Tibial nerve (tissue), 4 donors: ENCODE data around the gene IL20RB. TPM values are rescaled to one million over a fixed set of nuclear protein-coding genes. Genes with fewer than 3 reads are reported as not detected.

ENCODE experiments used
- DNase-seq, 2 donors: peaks; one replicate each; pipeline ENCODE4 v3.0.0-alpha.2; 2019; ENCODE audit warnings: low spot score in 2 of 2
- H3K27ac ChIP-seq, 4 donors: fragments of 200-600 bp; sonication (generic) in 3 of 4; one replicate each; pipeline ENCODE4 v1.5.1; 2017 to 2019; ENCODE audit warnings: mild to moderate bottlenecking in 1 of 4
- H3K27me3 ChIP-seq, 2 donors: fragments of 200-600 bp; sonication (generic) in 1 of 2; one replicate each; pipeline versions ENCODE4 v1.5.1 to v1.6.0; 2017 to 2019
- H3K36me3 ChIP-seq, 3 donors: fragments of 200-600 bp; sonication (generic); one replicate each; pipeline ENCODE4 v1.5.1; 2018 to 2019
- H3K4me1 ChIP-seq, 4 donors: fragments of 200-600 bp; sonication (generic) in 3 of 4; one replicate each; pipeline ENCODE4 v1.5.1; 2017 to 2019
- H3K4me3 ChIP-seq, 4 donors: fragments of 200-600 bp; sonication (generic) in 3 of 4; one replicate each; pipeline ENCODE4 v1.5.1; 2017 to 2019; ENCODE audit warnings: mild to moderate bottlenecking in 1 of 4, moderate library complexity in 1 of 4
- H3K9me3 ChIP-seq, 4 donors: fragments of 200-600 bp; sonication (generic) in 3 of 4; one replicate each; pipeline ENCODE4 v1.5.1; 2017 to 2019
- CTCF ChIP-seq, 5 experiments: fragments of 200-600 bp in 3 of 5; fragments of 450-650 bp in 2 of 5; sonication (generic) in 3 of 5; IDR thresholded peaks; one replicate each; pipeline ENCODE4 v1.5.1; 2016 to 2019; ENCODE audit warnings: antibody characterized with exemption in 5 of 5, mild to moderate bottlenecking in 3 of 5, moderate library complexity in 2 of 5
- EP300 ChIP-seq, 2 donors: sonication (generic); formaldehyde crosslinking; IDR thresholded peaks; one replicate each; pipeline ENCODE4 v1.6.1; 2017; ENCODE audit warnings: antibody characterized with exemption in 2 of 2, mild to moderate bottlenecking in 1 of 2
- POLR2A ChIP-seq, 2 donors: fragments of 450-650 bp; IDR thresholded peaks; one replicate each; pipeline ENCODE4 v1.6.1; 2017; ENCODE audit warnings: antibody characterized with exemption in 2 of 2, mild to moderate bottlenecking in 2 of 2, moderate library complexity in 2 of 2
- WGBS, 2 donors: methylation state at CpG; one replicate each; pipeline ENCODE4 v1.1.5; 2018; 5-methylcytosine and 5-hydroxymethylcytosine counted together
- total RNA-seq, 4 donors: library from RNA; depleted of rRNA; stranded (reverse); fragments of >200 nt; gene quantifications; one replicate each; pipeline ENCODE4 v1.1.0, GENCODE V29; 2016

IL20RB gene
- 10 to 100 TPM; 16.8 to 50.9 (median 45.3) TPM for total RNA-seq

GRCh38 chr3:136957751-136958288, at the start of gene IL20RB:
TSS of gene IL20RB (plus strand) at chr3:136957983. CDS start at chr3:136958114, 131 bp downstream.
- 72 to 79% methylated on average over 7 of the region's 7 CpGs for WGBS, 2 donors
- peak; percentile 17 to 26 for DNase-seq
- peak in 1 of 2 donors; percentile 53 for TF ChIP-seq EP300 (IDR thresholded peaks at IDR 0.05)
- no peak for TF ChIP-seq CTCF (IDR thresholded peaks at IDR 0.05)
- TF ChIP-seq POLR2A (IDR thresholded peaks at IDR 0.05), result no peak

GRCh38 chr3:136908297-136908696, 49.5 kb upstream of the IL20RB start:
- no peak for DNase-seq
- WGBS, 2 donors, result 90 to 95% methylated on average over 2 of the region's 2 CpGs
- peaks cover 0 to 29% (median 0%) of the 10 kb centered on the region in 3 donors for H3K36me3 ChIP-seq
- H3K4me3 ChIP-seq, result no peak overlapping the region
- H3K27ac ChIP-seq, result no peak overlapping the region
- TF ChIP-seq CTCF (IDR thresholded peaks at IDR 0.05) (no peak), POLR2A (IDR thresholded peaks at IDR 0.05) (no peak), EP300 (IDR thresholded peaks at IDR 0.05) (no peak)
- peaks cover 0 to 44% (median 13%) of the 10 kb centered on the region in 4 donors for H3K9me3 ChIP-seq
- H3K4me1 ChIP-seq, result peaks cover 0 to 17% (median 0%) of the 10 kb centered on the region in 4 donors
- H3K27me3 ChIP-seq, result no peaks in the 10 kb centered on the region

More at GRCh38 chr3:136957751-136958288, at the start of gene IL20RB:
- Histone ChIP-seq H3K27ac (peak within 1 kb of the TSS in 1 of 4 donors; percentile 25), H3K27me3 (no peaks in the 10 kb centered on the region), H3K4me3 (peak within 1 kb of the TSS in 2 of 4 donors; percentile 6 to 33), H3K36me3 (no peaks in the 10 kb centered on the region), H3K4me1 (peaks cover 0 to 38% (median 7%) of the 10 kb centered on the region in 4 donors), H3K9me3 (no peaks in the 10 kb centered on the region)

GRCh38 chr3:136909187-136909586, 48.6 kb upstream of the IL20RB start:
- Histone ChIP-seq H3K36me3 (peaks cover 0 to 22% (median 0%) of the 10 kb centered on the region in 3 donors), H3K27ac (no peak overlapping the region), H3K4me1 (peaks cover 0 to 17% (median 0%) of the 10 kb centered on the region in 4 donors), H3K27me3 (no peaks in the 10 kb centered on the region), H3K9me3 (peaks cover 0 to 35% (median 9%) of the 10 kb centered on the region in 4 donors), H3K4me3 (no peak overlapping the region)
- WGBS, 2 donors, result 70 to 76% methylated on average over 4 of the region's 4 CpGs
- DNase-seq, result no peak
- TF ChIP-seq POLR2A (IDR thresholded peaks at IDR 0.05), result no peak
- no peak for TF ChIP-seq EP300 (IDR thresholded peaks at IDR 0.05)
- no peak for TF ChIP-seq CTCF (IDR thresholded peaks at IDR 0.05)

GRCh38 chr3:136910697-136911096, 47.1 kb upstream of the IL20RB start:
- DNase-seq, result no peak
- Histone ChIP-seq H3K27me3 (no peaks in the 10 kb centered on the region), H3K4me1 (peaks cover 0 to 17% (median 0%) of the 10 kb centered on the region in 4 donors), H3K4me3 (no peak overlapping the region), H3K36me3 (peaks cover 0 to 18% (median 0%) of the 10 kb centered on the region in 3 donors), H3K27ac (no peak overlapping the region), H3K9me3 (peaks cover 0 to 21% (median 3%) of the 10 kb centered on the region in 4 donors)
- WGBS, 2 donors, result 95% methylated on average over 2 of the region's 2 CpGs
- TF ChIP-seq CTCF (IDR thresholded peaks at IDR 0.05), result no peak
- no peak for TF ChIP-seq POLR2A (IDR thresholded peaks at IDR 0.05)
- no peak for TF ChIP-seq EP300 (IDR thresholded peaks at IDR 0.05)

GRCh38 chr3:136913168-136913567, 44.6 kb upstream of the IL20RB start:
- 100% methylated on average over 1 of the region's 1 CpG for WGBS, 2 donors
- Histone ChIP-seq H3K4me1 (peaks cover 0 to 18% (median 0%) of the 10 kb centered on the region in 4 donors), H3K27me3 (no peaks in the 10 kb centered on the region), H3K9me3 (peaks cover 0 to 21% (median 3%) of the 10 kb centered on the region in 4 donors), H3K36me3 (peaks cover 0 to 18% (median 0%) of the 10 kb centered on the region in 3 donors), H3K27ac (no peak overlapping the region), H3K4me3 (no peak overlapping the region)
- DNase-seq, result no peak
- TF ChIP-seq EP300 (IDR thresholded peaks at IDR 0.05), result no peak
- TF ChIP-seq CTCF (IDR thresholded peaks at IDR 0.05), result no peak
- no peak for TF ChIP-seq POLR2A (IDR thresholded peaks at IDR 0.05)
